Effector memory CD8-positive, alpha-beta T cell (primary cell): ENCODE results near the gene SEZ6.

Source experiments
- ATAC-seq: fragments of 150-1000 bp; cut with Tn5 transposase; replicated peaks from 2 replicates; pipeline ENCODE4 v1.10.0; 2021; ENCODE audit warnings: mild to moderate bottlenecking, moderate library complexity
- DNase-seq, 3 experiments: peaks; one replicate each; pipeline ENCODE4 v3.0.0; 2021
- H3K27ac Mint-ChIP-seq, 2 donors: one replicate each; pipeline ENCODE4 v1.8.0; 2022; ENCODE audit warnings: mild to moderate bottlenecking in 2 of 2, mixed read lengths in 2 of 2, moderate library complexity in 2 of 2
- H3K27me3 Mint-ChIP-seq, 2 donors: one replicate each; pipeline ENCODE4 v1.8.0; 2022; ENCODE audit warnings: mixed read lengths in 2 of 2
- H3K36me3 Mint-ChIP-seq: one replicate; pipeline ENCODE4 v1.8.0; 2022; ENCODE audit warnings: mild to moderate bottlenecking, moderate library complexity, mixed read lengths; ENCODE audit not compliant: insufficient read depth
- H3K4me1 Mint-ChIP-seq, 2 donors: one replicate each; pipeline ENCODE4 v1.8.0; 2022; ENCODE audit warnings: low read depth in 2 of 2, mixed read lengths in 2 of 2
- H3K4me3 Mint-ChIP-seq, 2 donors: one replicate each; pipeline ENCODE4 v1.8.0; 2022; ENCODE audit warnings: mild to moderate bottlenecking in 2 of 2, mixed read lengths in 2 of 2, moderate library complexity in 2 of 2
- H3K9me3 Mint-ChIP-seq, 2 donors: one replicate each; pipeline ENCODE4 v1.8.0; 2022; ENCODE audit warnings: mixed read lengths in 2 of 2

SEZ6 gene

GRCh38 chr17:29004081-29004692 lies 1.6 kb downstream of the SEZ6 start:
- no peak for ATAC-seq
- no peak overlapping the region for H3K4me3 Mint-ChIP-seq
- H3K27ac Mint-ChIP-seq, result no peak overlapping the region
- H3K36me3 Mint-ChIP-seq, result peaks cover 3% of the 10 kb centered on the region
- peaks cover 43 to 84% of the 10 kb centered on the region in 2 donors for H3K27me3 Mint-ChIP-seq
- H3K4me1 Mint-ChIP-seq, result no peaks in the 10 kb centered on the region
- no peaks in the 10 kb centered on the region for H3K9me3 Mint-ChIP-seq
- DNase-seq, result no peak

- ATAC-seq, result no peak
- H3K4me3 Mint-ChIP-seq, result no peak overlapping the region
These were observed 2.5 kb downstream of the SEZ6 start for GRCh38 chr17:29003289-29003688.

GRCh38 chr17:29002811-29003210 lies 3.0 kb downstream of the SEZ6 start:
- no peak for ATAC-seq
- H3K27me3 Mint-ChIP-seq, result peaks cover 49 to 81% of the 10 kb centered on the region in 2 donors
- H3K36me3 Mint-ChIP-seq, result peaks cover 3% of the 10 kb centered on the region
- H3K4me1 Mint-ChIP-seq, result no peaks in the 10 kb centered on the region
- no peak overlapping the region for H3K4me3 Mint-ChIP-seq
- DNase-seq, result no peak
- no peak overlapping the region for H3K27ac Mint-ChIP-seq
- no peaks in the 10 kb centered on the region for H3K9me3 Mint-ChIP-seq

More at GRCh38 chr17:29003289-29003688, 2.5 kb downstream of the SEZ6 start:
- H3K27me3 Mint-ChIP-seq, result peaks cover 45 to 81% of the 10 kb centered on the region in 2 donors
- no peak overlapping the region for H3K27ac Mint-ChIP-seq
- peaks cover 3% of the 10 kb centered on the region for H3K36me3 Mint-ChIP-seq
- no peak for DNase-seq
- no peaks in the 10 kb centered on the region for H3K9me3 Mint-ChIP-seq
- no peaks in the 10 kb centered on the region for H3K4me1 Mint-ChIP-seq

GRCh38 chr17:29000973-29001372 lies 4.9 kb downstream of the SEZ6 start:
- Mint-ChIP-seq H3K9me3 (no peaks in the 10 kb centered on the region), H3K4me1 (peaks cover 0 to 3% of the 10 kb centered on the region in 2 donors), H3K36me3 (peaks cover 3% of the 10 kb centered on the region), H3K27ac (no peak overlapping the region), H3K4me3 (no peak overlapping the region), H3K27me3 (peaks cover 45 to 77% of the 10 kb centered on the region in 2 donors)
- no peak for DNase-seq
- no peak for ATAC-seq

GRCh38 chr17:28999206-28999605 lies 6.6 kb downstream of the SEZ6 start:
- H3K4me1 Mint-ChIP-seq, result peaks cover 0 to 3% of the 10 kb centered on the region in 2 donors
- no peak for DNase-seq
- no peak overlapping the region for H3K4me3 Mint-ChIP-seq
- peaks cover 3% of the 10 kb centered on the region for H3K36me3 Mint-ChIP-seq
- no peak for ATAC-seq
- no peak overlapping the region for H3K27ac Mint-ChIP-seq
- peaks cover 37 to 75% of the 10 kb centered on the region in 2 donors for H3K27me3 Mint-ChIP-seq
- H3K9me3 Mint-ChIP-seq, result no peaks in the 10 kb centered on the region

- Mint-ChIP-seq H3K9me3 (no peaks in the 10 kb centered on the region), H3K4me3 (no peak overlapping the region), H3K4me1 (peaks cover 0 to 3% of the 10 kb centered on the region in 2 donors), H3K36me3 (no peaks in the 10 kb centered on the region), H3K27ac (no peak overlapping the region), H3K27me3 (peaks cover 24 to 75% of the 10 kb centered on the region in 2 donors)
- ATAC-seq, result no peak
- no peak for DNase-seq
These were observed 8.0 kb downstream of the SEZ6 start for GRCh38 chr17:28997806-28998205.

- peaks cover 0 to 3% of the 10 kb centered on the region in 2 donors for H3K4me1 Mint-ChIP-seq
- H3K27ac Mint-ChIP-seq, result no peak overlapping the region
These were observed 9.2 kb downstream of the SEZ6 start for GRCh38 chr17:28996554-28997096.

GRCh38 chr17:28993645-28994426 lies 12.0 kb downstream of the SEZ6 start:
- Mint-ChIP-seq H3K27ac (peak overlapping the region in 1 of 2 donors; percentile 19), H3K9me3 (no peaks in the 10 kb centered on the region), H3K36me3 (no peaks in the 10 kb centered on the region), H3K4me3 (no peak overlapping the region), H3K27me3 (peaks cover 17 to 50% of the 10 kb centered on the region in 2 donors), H3K4me1 (peaks cover 0 to 3% of the 10 kb centered on the region in 2 donors)
- no peak for ATAC-seq
- DNase-seq, result no peak

More at GRCh38 chr17:28996554-28997096, 9.2 kb downstream of the SEZ6 start:
- Mint-ChIP-seq H3K27me3 (peaks cover 21 to 72% of the 10 kb centered on the region in 2 donors), H3K4me3 (no peak overlapping the region), H3K36me3 (no peaks in the 10 kb centered on the region), H3K9me3 (no peaks in the 10 kb centered on the region)
- DNase-seq (no peak), ATAC-seq (no peak)

GRCh38 chr17:28992625-28993600 lies 12.9 kb downstream of the SEZ6 start:
- Mint-ChIP-seq H3K4me1 (peaks cover 0 to 3% of the 10 kb centered on the region in 2 donors), H3K9me3 (no peaks in the 10 kb centered on the region), H3K36me3 (no peaks in the 10 kb centered on the region), H3K4me3 (no peak overlapping the region), H3K27ac (peak overlapping the region in 1 of 2 donors; percentile 19), H3K27me3 (peaks cover 11 to 44% of the 10 kb centered on the region in 2 donors)
- DNase-seq (no peak), ATAC-seq (no peak)

- Mint-ChIP-seq H3K36me3 (no peaks in the 10 kb centered on the region), H3K4me1 (peaks cover 0 to 3% of the 10 kb centered on the region in 2 donors), H3K27me3 (peaks cover 6 to 36% of the 10 kb centered on the region in 2 donors)
These were observed 13.6 kb downstream of the SEZ6 start for GRCh38 chr17:28992185-28992584.

GRCh38 chr17:28991779-28992178 lies 14.1 kb downstream of the SEZ6 start:
- H3K36me3 Mint-ChIP-seq, result no peaks in the 10 kb centered on the region
- H3K27me3 Mint-ChIP-seq, result peaks cover 2 to 32% of the 10 kb centered on the region in 2 donors
- H3K4me3 Mint-ChIP-seq, result no peak overlapping the region
- DNase-seq, result no peak
- no peak overlapping the region for H3K27ac Mint-ChIP-seq
- ATAC-seq, result no peak
- peaks cover 0 to 1% of the 10 kb centered on the region in 2 donors for H3K4me1 Mint-ChIP-seq
- H3K9me3 Mint-ChIP-seq, result no peaks in the 10 kb centered on the region

More at GRCh38 chr17:28992185-28992584, 13.6 kb downstream of the SEZ6 start:
- H3K27ac Mint-ChIP-seq, result no peak overlapping the region
- H3K9me3 Mint-ChIP-seq, result no peaks in the 10 kb centered on the region
- H3K4me3 Mint-ChIP-seq, result no peak overlapping the region
- DNase-seq, result no peak
- no peak for ATAC-seq

GRCh38 chr17:28989028-28989427 lies 16.8 kb downstream of the SEZ6 start:
- no peaks in the 10 kb centered on the region for H3K9me3 Mint-ChIP-seq
- no peak overlapping the region for H3K4me3 Mint-ChIP-seq
- ATAC-seq, result no peak
- H3K27me3 Mint-ChIP-seq, result peaks cover 0 to 15% of the 10 kb centered on the region in 2 donors
- H3K36me3 Mint-ChIP-seq, result no peaks in the 10 kb centered on the region
- H3K4me1 Mint-ChIP-seq, result no peaks in the 10 kb centered on the region
- DNase-seq, result no peak
- H3K27ac Mint-ChIP-seq, result peak overlapping the region in 1 of 2 donors; percentile 24

- H3K4me1 Mint-ChIP-seq, result peaks cover under 1 to 1% of the 10 kb centered on the region in 2 donors
- no peaks in the 10 kb centered on the region for H3K9me3 Mint-ChIP-seq
- H3K27me3 Mint-ChIP-seq, result peaks cover 0 to 10% of the 10 kb centered on the region in 2 donors
- no peaks in the 10 kb centered on the region for H3K36me3 Mint-ChIP-seq
- DNase-seq, result no peak
- ATAC-seq, result no peak
- H3K4me3 Mint-ChIP-seq, result no peak overlapping the region
- H3K27ac Mint-ChIP-seq, result peak overlapping the region; percentile 24 to 56
These were observed 17.4 kb downstream of the SEZ6 start for GRCh38 chr17:28988475-28988874.
